ENCODE measurements around the gene OR10X1. TPM values are rescaled to one million over a fixed set of nuclear protein-coding genes. Genes with fewer than 3 reads are reported as not detected.

Gene OR10X1
- polyA plus RNA-seq, 1 of the 3 experiments (the other 2 are of a cell fraction) = not detected

DNA sequence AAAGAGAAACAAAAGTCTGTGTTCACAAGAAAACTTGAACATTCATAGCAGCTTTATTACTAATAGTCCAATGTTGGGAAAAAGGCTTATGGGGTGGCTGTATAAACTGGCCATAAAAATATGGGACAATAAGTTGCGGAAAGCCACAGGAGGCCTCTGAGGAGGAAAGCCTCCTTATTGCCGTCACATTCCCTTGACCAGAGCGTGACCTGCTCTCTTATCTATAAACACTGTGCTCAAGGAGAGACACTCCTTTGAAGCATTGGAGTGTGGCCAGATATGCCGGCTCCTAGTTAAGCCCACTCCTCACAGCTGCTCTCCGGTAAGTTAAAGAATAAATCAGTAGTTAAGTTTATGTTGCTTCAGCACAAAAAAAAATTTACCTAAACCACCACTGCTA is 45.2 kb downstream of the OR10X1 start:
- CTCF ChIA-PET = no interaction called here
- no peak overlapping the region for H3K4me2 ChIP-seq
- no peaks in the 10 kb centered on the region for H4K20me1 ChIP-seq (ENCODE audit: insufficient read depth)
- H3F3A ChIP-seq (replicated peaks; ENCODE audit: insufficient read depth) = no peaks in the 10 kb centered on the region
- no peaks in the 10 kb centered on the region; the same call in 1 of the 2 replicates for H3K27me3 ChIP-seq (ENCODE audit: insufficient read depth)
- 18% methylated on average over 5 of the region's 5 CpGs for WGBS (ENCODE audit: low lambda C conversion rate)
- H3K4me1 ChIP-seq (ENCODE audit: control insufficient read depth in 1 of 2, insufficient read depth in 2 of 2, low read depth in 1 of 2, low read length in 1 of 2) = no peaks in the 10 kb centered on the region
- H3K9me2 ChIP-seq = no peaks in the 10 kb centered on the region
- no peaks in the 10 kb centered on the region for H3K9me3 ChIP-seq
- no peak for DNase-seq
- H2AFZ ChIP-seq (ENCODE audit: low read depth) = no peak overlapping the region
- no peak overlapping the region for H3K27ac ChIP-seq (ENCODE audit: low read depth in 2 of 2, low read length in 1 of 2)
- no peak overlapping the region for H3K9ac ChIP-seq
- H3K79me2 ChIP-seq (ENCODE audit: insufficient read depth) = no peaks in the 10 kb centered on the region
- no peaks in the 10 kb centered on the region for H3K36me3 ChIP-seq (replicated peaks in 1 of 2; ENCODE audit: control insufficient read depth in 1 of 2, insufficient read depth in 2 of 2, low read length in 1 of 2)
- POLR2A ChIA-PET = no interaction called here
- no peak overlapping the region for H3K4me3 ChIP-seq (ENCODE audit: low read depth in 2 of 2, low read length in 1 of 2)
- no peak for TF ChIP-seq SMC3 (IDR thresholded peaks at IDR 0.05; ENCODE audit: low read depth, low read length)
- TF ChIP-seq FOXM1 (IDR thresholded peaks at IDR 0.05; ENCODE audit: low read depth) = no peak
- TF ChIP-seq, protein P1, sequence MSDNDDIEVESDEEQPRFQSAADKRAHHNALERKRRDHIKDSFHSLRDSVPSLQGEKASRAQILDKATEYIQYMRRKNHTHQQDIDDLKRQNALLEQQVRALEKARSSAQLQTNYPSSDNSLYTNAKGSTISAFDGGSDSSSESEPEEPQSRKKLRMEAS (IDR thresholded peaks at IDR 0.05; ENCODE audit: low read depth) = no peak

Other genes with a start within 250 kb of the OR10X1 start
- gene CD1B, start 248.4 kb downstream of the OR10X1 start, polyA plus RNA-seq (2012; rRNA removed) = not detected in 2 replicates
- gene CD1E, start 226.0 kb downstream of the OR10X1 start, polyA plus RNA-seq (2012; rRNA removed) = not detected in 2 replicates
- not detected in 2 replicates for gene OR10T2, start 180.4 kb downstream of the OR10X1 start, polyA plus RNA-seq (2012; rRNA removed)
- gene OR10K2, start 153.7 kb downstream of the OR10X1 start, polyA plus RNA-seq (2012; rRNA removed) = not detected in 2 replicates
- gene OR10K1, start 118.1 kb downstream of the OR10X1 start, polyA plus RNA-seq (2012; rRNA removed) = not detected in 2 replicates
- not detected in 2 replicates for gene OR10R2, start 107.7 kb downstream of the OR10X1 start, polyA plus RNA-seq (2012; rRNA removed)
- not detected in 2 replicates for gene OR6Y1, start 25.5 kb downstream of the OR10X1 start, polyA plus RNA-seq (2012; rRNA removed)
- gene OR6P1, start 9.3 kb downstream of the OR10X1 start, polyA plus RNA-seq (2012; rRNA removed) = not detected in 2 replicates
- not detected in 2 replicates for gene OR10Z1, start 25.4 kb upstream of the OR10X1 start, polyA plus RNA-seq (2012; rRNA removed)
- not detected in 2 replicates for gene SPTA1, start 106.8 kb upstream of the OR10X1 start, polyA plus RNA-seq (2012; rRNA removed)
- not detected in 2 replicates for gene OR6K2, start 120.8 kb upstream of the OR10X1 start, polyA plus RNA-seq (2012; rRNA removed)
- gene OR6K3, start 140.8 kb upstream of the OR10X1 start, polyA plus RNA-seq (2012; rRNA removed) = not detected in 2 replicates
- not detected in 2 replicates for gene OR6K6, start 174.8 kb upstream of the OR10X1 start, polyA plus RNA-seq (2012; rRNA removed)
- not detected in 2 replicates for gene OR6N1, start 192.3 kb upstream of the OR10X1 start, polyA plus RNA-seq (2012; rRNA removed)
- not detected in 2 replicates for gene OR6N2, start 201.3 kb upstream of the OR10X1 start, polyA plus RNA-seq (2012; rRNA removed)

Data from SK-N-SH (cell line).